ENCODE measurements around the gene C17orf113. TPM values are rescaled to one million over a fixed set of nuclear protein-coding genes. Genes with fewer than 3 reads are reported as not detected.
A peak's percentile ranks its signal among the peaks of the same experiment; 100 is the strongest.

Gene C17orf113
- total RNA-seq, 4 donors from 2014 or later: 0.27 to 1.4 (median 0.58) TPM

DNA sequence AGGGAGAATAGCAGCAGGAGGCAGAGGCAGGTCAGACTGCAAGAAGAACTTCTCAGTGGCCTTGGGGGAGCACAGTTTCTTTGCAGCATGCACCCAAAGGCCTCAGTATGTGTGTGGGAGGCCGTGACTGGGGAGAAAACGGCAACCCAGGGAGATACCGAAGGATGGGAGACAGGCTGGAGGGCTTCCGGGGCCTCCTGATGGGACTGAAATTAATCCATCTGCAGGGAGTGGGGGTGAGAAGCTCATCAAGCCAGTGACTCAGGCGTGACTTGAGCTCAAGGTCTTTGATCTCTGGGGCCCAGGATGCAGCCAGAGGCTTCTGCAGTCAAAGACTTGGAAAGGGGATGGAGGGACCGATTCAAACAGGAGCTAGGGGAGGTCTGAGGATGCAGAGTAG is 5.1 kb upstream of the C17orf113 start:
- TF ChIP-seq, protein P1, sequence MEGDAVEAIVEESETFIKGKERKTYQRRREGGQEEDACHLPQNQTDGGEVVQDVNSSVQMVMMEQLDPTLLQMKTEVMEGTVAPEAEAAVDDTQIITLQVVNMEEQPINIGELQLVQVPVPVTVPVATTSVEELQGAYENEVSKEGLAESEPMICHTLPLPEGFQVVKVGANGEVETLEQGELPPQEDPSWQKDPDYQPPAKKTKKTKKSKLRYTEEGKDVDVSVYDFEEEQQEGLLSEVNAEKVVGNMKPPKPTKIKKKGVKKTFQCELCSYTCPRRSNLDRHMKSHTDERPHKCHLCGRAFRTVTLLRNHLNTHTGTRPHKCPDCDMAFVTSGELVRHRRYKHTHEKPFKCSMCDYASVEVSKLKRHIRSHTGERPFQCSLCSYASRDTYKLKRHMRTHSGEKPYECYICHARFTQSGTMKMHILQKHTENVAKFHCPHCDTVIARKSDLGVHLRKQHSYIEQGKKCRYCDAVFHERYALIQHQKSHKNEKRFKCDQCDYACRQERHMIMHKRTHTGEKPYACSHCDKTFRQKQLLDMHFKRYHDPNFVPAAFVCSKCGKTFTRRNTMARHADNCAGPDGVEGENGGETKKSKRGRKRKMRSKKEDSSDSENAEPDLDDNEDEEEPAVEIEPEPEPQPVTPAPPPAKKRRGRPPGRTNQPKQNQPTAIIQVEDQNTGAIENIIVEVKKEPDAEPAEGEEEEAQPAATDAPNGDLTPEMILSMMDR (IDR thresholded peaks at IDR 0.05): no peak
- TF ChIP-seq EP300 (IDR thresholded peaks at IDR 0.05): no peak
- TF ChIP-seq POLR2AphosphoS5 (IDR thresholded peaks at IDR 0.05): no peak
- TF ChIP-seq POLR2A (IDR thresholded peaks at IDR 0.05): no peak
- 20 to 38% methylated on average over 1 to 6 of the region's 6 CpGs for whole genome bisulfite sequencing, 2 donors (ENCODE audit: low coverage in 1 of 2)
- H3K4me3 ChIP-seq: no peak overlapping the region
- H3K4me1 ChIP-seq: peaks cover 0 to 6% (median 3%) of the 10 kb centered on the region in 3 donors
- ATAC-seq: no peak
- peaks cover 65% of the 10 kb centered on the region for H3K27me3 ChIP-seq
- H3K9me3 ChIP-seq: no peaks in the 10 kb centered on the region
- H3K27ac ChIP-seq: no peak overlapping the region
- no peaks in the 10 kb centered on the region for H3K36me3 ChIP-seq

DNA sequence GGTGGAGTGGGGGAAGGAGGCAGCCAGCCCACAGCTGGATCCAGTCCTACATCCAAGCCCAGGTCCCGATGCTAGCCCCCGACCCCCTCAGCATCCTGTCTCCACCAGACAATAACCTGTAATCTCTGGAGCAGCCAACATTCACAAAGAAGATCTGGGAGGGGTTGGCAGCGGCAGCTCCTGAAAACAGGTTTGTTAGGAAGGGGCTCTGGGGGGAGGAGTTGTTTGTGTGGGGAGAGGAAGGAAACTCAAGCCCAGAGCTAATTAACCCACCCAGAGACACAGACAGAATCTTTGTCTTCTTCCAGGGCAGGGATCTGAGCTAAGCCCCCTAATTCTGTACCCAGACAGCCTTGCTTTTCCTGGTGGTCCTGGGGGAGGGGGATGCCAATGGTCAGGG is 4.6 kb upstream of the C17orf113 start:
- peaks cover 0 to 10% (median 4%) of the 10 kb centered on the region in 3 donors for H3K4me1 ChIP-seq
- TF ChIP-seq POLR2AphosphoS5 (IDR thresholded peaks at IDR 0.05): no peak
- peaks cover 65% of the 10 kb centered on the region for H3K27me3 ChIP-seq
- WGBS, 2 donors (ENCODE audit: low coverage in 1 of 2): 8 to 26% methylated on average over 2 to 3 of the region's 3 CpGs
- H3K9me3 ChIP-seq: no peaks in the 10 kb centered on the region
- H3K27ac ChIP-seq: no peak overlapping the region
- no peak overlapping the region for H3K4me3 ChIP-seq
- no peaks in the 10 kb centered on the region for H3K36me3 ChIP-seq
- no peak for ATAC-seq

DNA sequence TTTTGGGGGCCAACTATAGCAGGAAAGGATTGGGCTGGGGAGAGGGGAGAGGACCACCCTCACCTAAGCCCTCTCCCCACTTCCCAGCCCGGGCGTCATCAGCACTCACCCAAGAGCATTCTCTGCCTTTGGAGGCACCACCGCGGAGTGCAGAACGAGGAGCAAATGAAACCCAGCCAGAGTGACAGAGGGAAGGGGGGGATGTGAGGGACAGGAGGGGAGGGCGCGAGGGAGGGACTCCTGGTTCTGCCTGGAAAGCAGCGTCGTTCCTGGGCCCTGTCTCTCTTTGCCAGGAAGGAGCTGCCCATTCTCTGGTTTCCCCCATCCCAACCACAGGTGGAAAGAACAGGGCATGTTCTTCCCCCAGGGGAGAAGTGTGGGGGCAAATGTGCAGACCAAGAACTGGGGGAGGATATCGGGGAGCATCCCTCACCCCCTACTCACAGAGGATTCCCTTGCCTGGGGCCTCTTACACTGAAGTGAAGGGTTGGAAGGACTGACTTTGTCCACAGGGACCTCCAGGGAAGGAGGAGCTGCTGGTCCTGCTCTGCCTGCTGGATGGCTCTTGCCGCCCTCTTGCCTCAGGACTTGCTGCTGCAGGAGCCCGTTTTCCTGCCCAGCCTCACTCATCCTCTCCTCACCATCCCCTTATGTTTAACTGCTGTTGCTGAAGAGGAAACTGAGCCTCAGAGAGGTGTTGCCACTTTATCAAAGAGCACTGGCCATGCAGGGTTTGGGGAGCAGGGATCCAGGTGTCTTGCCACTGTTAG is 3.5 kb upstream of the C17orf113 start:
- WGBS, 2 donors (ENCODE audit: low coverage in 1 of 2): 11% methylated on average over 10 of the region's 12 CpGs; no CpG with 5 or more reads in 1 of the 2 donors
- H3K27me3 ChIP-seq: peaks cover 60% of the 10 kb centered on the region

DNA sequence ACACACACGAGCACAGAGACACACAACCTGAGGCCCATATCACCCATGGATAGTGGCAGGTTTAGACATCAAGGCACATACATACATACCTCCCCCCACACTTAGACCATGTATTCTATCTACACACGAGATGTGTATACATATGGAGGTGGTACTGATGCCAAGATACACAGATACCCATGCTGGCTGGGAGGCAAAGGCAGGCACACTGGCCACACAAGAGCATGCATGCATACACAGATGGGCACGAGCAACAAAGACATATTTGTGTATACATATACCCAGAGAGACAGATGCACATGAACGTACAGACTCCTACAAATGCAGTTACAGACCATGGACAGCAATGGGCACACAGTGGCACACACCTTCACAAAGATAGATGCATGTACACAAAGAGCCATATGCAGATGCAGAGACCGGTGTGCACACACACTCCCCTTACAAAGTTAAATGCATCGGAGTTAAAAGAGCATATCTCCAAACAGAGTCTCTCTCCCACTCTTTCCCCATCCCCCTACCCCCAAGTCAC is 2.0 kb upstream of the C17orf113 start:
- no peak for ATAC-seq
- 61 to 64% methylated on average over 4 to 5 of the region's 6 CpGs for WGBS, 2 donors (ENCODE audit: low coverage in 1 of 2)
- Histone ChIP-seq H3K27me3 (peaks cover 48% of the 10 kb centered on the region), H3K4me3 (no peak overlapping the region), H3K9me3 (no peaks in the 10 kb centered on the region), H3K27ac (no peak overlapping the region), H3K36me3 (no peaks in the 10 kb centered on the region), H3K4me1 (peaks cover 0 to 15% (median 9%) of the 10 kb centered on the region in 3 donors)
- TF ChIP-seq, protein P1 (IDR thresholded peaks at IDR 0.05): no peak
- TF ChIP-seq EP300 (IDR thresholded peaks at IDR 0.05) (no peak), POLR2A (IDR thresholded peaks at IDR 0.05) (no peak), POLR2AphosphoS5 (IDR thresholded peaks at IDR 0.05) (no peak)

More for the DNA sequence above, 3.5 kb upstream of the C17orf113 start:
- TF ChIP-seq, protein P1 (IDR thresholded peaks at IDR 0.05): no peak
- TF ChIP-seq EP300 (IDR thresholded peaks at IDR 0.05) (no peak), POLR2A (IDR thresholded peaks at IDR 0.05) (no peak), POLR2AphosphoS5 (IDR thresholded peaks at IDR 0.05) (no peak)
- H3K9me3 ChIP-seq: no peaks in the 10 kb centered on the region
- no peak for ATAC-seq
- no peak overlapping the region for H3K4me3 ChIP-seq
- peaks cover 0 to 15% (median 9%) of the 10 kb centered on the region in 3 donors for H3K4me1 ChIP-seq
- H3K36me3 ChIP-seq: no peaks in the 10 kb centered on the region
- no peak overlapping the region for H3K27ac ChIP-seq

DNA sequence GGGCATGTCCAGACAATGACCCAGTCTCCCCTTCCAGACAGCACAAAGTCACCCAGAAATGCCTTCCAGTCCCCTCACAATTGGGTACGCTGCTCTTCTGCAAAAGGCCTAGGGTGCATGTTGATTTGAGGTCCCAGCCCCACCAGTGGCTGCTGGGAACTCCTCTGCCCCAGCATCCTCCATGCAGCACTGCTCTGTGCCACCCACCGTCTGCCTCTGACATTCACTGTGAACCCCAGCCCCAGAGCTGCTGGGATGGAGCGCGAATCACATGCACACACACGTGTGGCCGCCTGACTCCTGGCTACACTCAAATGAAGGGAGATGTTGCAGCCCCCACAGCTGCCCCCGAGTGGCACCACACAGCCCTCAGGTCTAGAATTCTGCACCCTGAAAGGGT is 1.2 kb upstream of the C17orf113 start:
- no peak for ATAC-seq
- Histone ChIP-seq H3K9me3 (no peaks in the 10 kb centered on the region), H3K4me1 (peaks cover 0 to 15% (median 9%) of the 10 kb centered on the region in 3 donors), H3K27ac (no peak overlapping the region), H3K27me3 (peaks cover 48% of the 10 kb centered on the region), H3K36me3 (no peaks in the 10 kb centered on the region), H3K4me3 (no peak overlapping the region)
- no peak for TF ChIP-seq POLR2A (IDR thresholded peaks at IDR 0.05)
- no CpG with 5 or more reads among the region's 7 CpGs for WGBS, 2 donors (ENCODE audit: low coverage in 1 of 2)

DNA sequence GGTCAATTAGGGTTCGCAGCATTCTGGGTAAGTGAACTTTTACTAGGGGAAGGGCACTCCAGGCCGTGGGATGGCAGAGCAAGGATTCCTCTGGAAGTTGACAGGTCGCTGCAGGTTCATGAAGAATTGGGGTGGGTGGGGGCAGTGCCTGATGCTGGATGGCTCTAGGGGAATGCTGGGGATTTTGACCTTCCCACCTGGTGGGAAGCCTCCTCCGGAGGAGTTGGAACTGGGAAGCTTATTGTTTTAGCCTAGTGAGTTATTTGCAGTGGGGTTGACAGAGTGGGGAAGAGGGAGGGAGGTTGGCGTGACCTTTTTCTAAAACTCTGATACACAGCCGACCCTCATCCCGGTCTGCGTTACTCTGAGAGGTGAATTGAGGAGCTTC is 606 bp upstream of the C17orf113 start:
- H3K9me3 ChIP-seq: no peaks in the 10 kb centered on the region
- H3K4me1 ChIP-seq: peaks cover 0 to 15% (median 9%) of the 10 kb centered on the region in 3 donors
- no peaks in the 10 kb centered on the region for H3K36me3 ChIP-seq
- peaks cover 43% of the 10 kb centered on the region for H3K27me3 ChIP-seq
- no peak for ATAC-seq
- 59 to 76% methylated on average over 5 to 6 of the region's 8 CpGs for WGBS, 2 donors (ENCODE audit: low coverage in 1 of 2)
- H3K27ac ChIP-seq: peak overlapping the region in 1 of 4 donors; percentile 71
- TF ChIP-seq, protein P1 (IDR thresholded peaks at IDR 0.05): no peak
- TF ChIP-seq EP300 (IDR thresholded peaks at IDR 0.05) (no peak), POLR2AphosphoS5 (IDR thresholded peaks at IDR 0.05) (no peak), POLR2A (IDR thresholded peaks at IDR 0.05) (no peak)
- peak overlapping the region; percentile 47 to 73 for H3K4me3 ChIP-seq
